Measurements from ENCODE around the gene TMEM135.
"Not testable (repeated sequence)": the region's sequence is repeated elsewhere in the genome, so short reads cannot be mapped to it uniquely, and the experiment has no call there.

Gene TMEM135

DNA sequence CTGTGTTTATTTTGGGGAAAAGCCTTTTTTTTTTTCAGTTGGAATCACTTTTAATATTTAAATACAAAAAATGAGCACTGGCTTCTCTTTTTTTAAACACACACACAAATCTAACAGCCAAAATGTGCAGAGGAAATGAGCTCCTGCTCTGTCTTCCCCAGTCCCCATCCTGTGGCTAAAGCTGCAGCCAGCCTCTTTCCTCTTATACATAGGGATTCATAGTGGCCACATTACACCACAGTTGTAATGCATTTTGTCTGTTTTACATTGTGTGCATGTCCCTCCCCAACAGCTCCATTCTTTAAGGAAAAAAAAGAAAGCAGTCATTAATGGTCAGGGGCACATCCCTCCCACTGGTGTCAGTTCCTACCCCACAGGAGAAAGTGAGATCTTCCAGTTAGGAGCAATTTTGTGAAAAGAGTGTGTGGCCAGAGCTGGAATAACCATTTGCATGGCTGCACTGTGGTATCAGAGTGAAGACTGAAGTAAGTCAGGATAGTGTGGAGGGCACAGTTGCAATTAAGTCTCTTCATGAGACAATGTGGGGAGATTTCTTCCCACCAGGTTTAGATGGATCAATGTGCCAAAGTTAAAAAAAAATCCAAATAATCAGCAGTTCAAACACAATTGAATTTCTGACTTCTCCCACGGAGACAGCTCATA is 220.6 kb downstream of the TMEM135 start:
- no peak for DNase-seq (ENCODE audit: low read depth in 2 of 2)

DNA sequence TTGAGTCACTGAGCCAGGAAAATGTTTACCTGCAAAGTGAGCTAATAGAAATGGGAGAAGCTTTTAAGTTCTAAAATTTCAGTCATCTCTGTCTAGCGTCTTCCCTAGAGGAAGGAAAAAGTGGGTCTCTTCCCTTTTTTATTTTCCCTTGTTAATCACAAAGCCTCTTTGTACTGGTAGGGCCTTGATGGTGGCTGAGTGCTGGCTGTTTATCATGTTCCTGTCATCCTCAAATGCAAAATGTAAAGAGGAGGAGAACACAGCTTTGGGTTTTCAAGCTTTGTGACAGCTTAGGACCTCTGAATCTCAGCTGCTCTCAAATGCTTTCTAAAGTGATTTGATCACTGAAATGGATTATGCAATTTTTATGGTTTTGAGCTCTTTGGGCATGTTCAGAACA is 222.0 kb downstream of the TMEM135 start:
- DNase-seq (ENCODE audit: low read depth in 2 of 2), result no peak

DNA sequence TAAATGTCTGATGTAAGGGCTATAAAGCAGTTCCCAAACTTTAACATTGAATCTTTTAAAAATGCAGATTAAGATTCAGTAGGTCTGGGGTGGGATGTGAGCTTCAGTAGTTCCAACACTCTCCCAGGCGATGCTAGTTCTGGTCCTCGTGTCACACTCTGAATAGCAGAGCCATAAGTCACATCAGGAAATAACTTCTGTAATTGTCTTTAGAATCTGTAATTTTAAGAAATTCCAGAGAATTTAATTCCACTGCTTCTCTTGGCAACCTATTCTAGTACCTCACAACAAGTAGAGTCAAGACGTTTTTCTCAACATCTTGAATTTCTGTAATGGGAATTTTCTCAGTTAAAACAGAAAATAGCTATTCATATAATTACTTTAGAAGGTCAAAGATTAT is 223.1 kb downstream of the TMEM135 start:
- DNase-seq (ENCODE audit: low read depth in 2 of 2), result no peak

DNA sequence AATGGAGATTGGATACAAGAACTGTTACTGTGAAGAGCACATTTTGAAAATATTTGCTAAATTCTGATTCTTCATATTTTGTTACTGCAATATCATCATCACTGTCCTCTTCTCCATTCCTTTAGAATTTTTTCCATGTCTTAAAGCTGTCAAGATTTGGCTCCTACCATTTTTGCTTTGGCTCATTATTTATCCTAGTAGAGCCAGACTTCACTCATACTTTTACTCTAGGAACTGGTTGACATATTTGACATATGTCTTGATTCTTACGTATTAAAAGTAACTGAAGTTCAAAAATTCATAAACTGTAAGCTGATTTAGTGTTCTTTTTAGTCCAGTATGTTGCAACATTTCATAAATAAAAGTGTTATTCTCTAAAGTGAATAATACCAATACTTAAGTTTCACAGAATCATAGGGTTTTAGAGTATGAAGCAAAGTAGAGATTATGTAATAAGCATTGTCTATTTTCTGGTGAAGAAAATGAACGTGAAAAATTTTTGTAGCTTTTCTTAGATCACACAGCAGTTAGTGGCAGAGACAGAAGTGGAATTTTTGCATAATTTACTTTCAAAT is 225.6 kb downstream of the TMEM135 start:
- DNase-seq (ENCODE audit: low read depth in 2 of 2), result no peak

DNA sequence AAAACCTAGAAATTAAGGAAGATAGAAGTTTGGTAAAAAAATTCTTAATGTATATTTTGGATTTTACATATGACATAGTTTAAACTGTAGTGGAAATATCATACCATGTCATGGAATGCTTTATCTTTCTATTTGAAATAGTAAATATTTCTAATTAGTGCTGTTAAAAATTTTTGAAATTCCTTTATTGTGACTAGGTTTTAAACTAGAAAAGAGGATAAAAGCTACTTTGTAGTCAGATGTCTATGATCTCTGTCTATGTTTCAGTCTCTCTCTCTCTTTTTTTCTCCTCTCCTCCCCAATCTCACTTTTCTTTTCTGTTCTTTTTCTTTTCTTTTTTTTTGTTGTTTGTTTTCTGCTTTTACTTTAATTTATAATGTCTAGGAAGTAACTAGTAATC is 226.2 kb downstream of the TMEM135 start:
- no peak for DNase-seq (ENCODE audit: low read depth in 2 of 2)

DNA sequence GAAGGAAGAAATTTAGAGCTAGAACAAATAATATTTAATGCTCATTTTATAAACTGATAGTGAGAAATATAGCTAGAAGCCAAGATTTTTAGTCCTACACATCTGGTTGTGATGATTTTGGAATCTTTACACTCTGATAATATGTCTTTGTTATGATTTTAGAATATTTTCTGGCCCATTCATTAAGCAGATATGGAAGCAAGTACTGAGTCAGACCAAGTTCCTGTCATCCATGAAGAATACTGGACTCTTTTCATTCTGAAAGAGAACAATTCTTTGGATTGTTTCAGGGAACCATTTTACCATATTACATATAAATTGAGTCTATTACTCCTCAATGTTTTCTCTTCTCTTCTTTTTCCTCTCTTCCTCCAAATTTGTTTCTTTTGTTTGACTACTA is 227.4 kb downstream of the TMEM135 start:
- no peak for DNase-seq (ENCODE audit: low read depth in 2 of 2)

DNA sequence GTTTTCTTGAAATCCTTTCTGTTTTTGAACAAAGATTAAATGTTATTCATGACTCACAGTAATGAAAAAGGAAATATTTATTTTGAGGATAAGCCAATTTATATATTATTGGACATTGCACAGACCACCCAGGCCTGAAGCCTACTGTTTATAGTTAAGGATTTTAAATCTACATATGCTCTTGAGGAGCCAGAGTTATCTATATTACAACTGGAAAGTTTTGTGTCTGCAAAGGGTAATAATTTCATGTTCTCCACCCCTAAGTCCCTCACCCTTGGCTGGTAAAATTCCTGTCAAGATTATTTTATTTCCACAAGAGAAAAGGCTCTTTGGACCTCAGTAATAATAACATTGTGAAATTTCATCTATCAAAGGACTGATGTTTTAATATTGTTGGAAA is 228.2 kb downstream of the TMEM135 start:
- DNase-seq (ENCODE audit: low read depth in 2 of 2), result no peak

DNA sequence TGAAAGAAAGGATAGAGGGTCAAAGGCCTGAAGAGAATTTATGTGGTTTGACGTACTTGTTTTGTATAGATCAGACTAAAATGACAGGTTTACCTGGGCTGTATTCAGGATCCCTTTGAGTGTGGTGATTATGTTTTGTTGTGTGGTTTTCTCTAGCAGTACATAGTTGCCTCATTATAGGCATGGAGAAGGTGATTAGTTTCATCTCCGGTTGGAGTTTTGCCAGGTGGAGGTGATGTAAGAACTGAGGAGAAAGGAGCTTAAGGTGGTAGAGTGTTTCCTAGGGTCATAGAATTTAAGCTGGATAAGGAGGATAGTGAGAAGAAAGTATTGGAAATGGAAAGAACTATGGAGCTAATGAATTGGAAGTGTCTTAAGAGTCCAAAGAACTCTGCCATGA is 229.0 kb downstream of the TMEM135 start:
- DNase-seq (ENCODE audit: low read depth in 2 of 2), result no peak

DNA sequence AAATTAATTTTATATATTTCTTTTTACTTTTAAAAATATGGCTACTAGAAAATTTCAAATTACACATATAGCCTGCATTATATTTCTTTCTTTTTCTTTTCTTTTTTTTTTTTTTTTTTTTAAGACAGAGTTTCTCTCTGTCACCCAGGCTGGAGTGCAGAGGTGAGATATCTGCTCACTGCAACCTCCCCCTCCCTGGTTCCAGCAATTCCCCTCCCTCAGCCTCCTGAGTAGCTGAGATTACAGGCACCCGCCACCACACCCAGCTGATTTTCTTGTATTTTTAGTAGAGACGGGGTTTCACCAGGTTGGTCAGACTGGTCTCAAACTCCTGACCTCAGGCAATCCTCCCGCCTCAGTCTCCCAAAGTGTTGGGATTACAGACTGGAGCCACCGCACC is 234.2 kb downstream of the TMEM135 start:
- DNase-seq (ENCODE audit: low read depth in 2 of 2), result not testable (repeated sequence)

DNA sequence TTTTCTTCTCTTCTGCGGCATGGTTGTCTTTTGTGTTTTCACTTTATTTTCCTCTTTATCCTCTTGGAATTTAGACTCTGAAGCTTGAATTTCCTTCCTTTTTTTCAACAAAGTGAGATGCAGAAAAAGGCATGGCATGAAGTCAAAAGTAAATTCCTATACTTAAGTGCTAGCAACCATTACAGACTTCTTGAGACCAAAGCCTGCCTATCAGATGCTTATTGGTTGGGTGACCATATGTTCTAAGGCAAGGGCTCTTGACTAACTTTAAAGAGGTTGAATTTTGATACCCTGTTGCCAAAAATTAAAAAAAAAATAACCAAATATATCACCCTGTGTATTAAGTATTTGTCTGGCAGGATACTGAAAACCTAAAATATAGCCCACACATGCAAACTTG is 237.4 kb downstream of the TMEM135 start:
- DNase-seq (ENCODE audit: low read depth in 2 of 2), result no peak

DNA sequence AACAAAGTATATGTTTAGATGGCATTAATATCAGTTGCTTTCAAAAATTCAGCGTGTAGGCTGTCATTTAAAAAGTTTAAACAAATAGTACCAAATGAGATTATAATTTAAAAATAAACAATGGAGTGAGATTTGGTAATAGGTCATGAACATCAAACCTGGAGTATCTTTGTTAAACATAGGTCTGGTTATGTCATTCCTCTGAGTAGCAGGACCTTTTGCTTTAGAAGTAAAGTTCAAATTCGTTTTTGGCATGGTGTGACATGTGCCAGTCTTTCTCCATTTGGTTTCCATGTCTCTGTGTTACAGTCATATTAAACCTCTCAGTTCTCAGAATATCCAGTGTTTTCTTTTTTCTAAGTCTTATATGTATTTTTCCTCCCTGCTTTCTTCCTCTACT is 242.4 kb downstream of the TMEM135 start:
- DNase-seq (ENCODE audit: low read depth in 2 of 2), result no peak

DNA sequence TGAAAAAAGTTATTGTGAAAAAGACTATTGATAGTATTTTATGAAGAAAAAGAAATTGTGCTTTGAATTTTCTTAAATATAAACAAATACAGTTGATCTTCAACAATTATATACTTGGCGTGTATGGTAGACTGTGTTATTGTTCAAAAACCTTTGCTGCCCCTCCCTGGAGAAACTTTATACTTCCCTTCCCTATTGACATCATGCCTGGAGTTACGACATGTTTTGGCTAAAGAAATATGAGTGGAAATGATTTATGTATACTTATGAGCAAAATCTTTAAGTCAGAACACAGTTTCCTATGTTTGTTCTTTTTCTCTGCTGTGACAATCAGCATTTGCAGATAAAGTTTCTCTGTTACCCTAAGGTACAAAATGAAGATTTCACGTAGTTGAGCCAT is 243.8 kb downstream of the TMEM135 start:
- DNase-seq (ENCODE audit: low read depth in 2 of 2), result no peak

DNA sequence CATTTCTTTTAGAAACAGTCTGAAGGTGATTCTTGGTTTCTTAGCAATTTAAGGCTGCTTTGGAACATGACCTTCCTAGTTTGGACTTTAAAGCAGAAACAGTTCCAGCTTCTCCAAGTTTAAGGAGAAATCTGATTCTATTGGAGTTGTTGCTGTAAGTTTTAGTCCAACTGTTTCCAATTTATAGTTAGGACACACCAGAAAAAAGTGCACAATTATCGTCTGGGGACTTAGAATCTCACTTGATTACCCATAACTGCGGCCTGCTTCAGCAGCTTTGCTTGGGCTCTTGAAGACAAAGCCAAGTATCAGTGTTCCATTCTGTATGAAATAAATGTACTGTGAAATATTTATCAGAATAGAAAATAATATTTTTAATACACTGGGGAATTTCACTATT is 246.6 kb downstream of the TMEM135 start:
- DNase-seq (ENCODE audit: low read depth in 2 of 2), result no peak

DNA sequence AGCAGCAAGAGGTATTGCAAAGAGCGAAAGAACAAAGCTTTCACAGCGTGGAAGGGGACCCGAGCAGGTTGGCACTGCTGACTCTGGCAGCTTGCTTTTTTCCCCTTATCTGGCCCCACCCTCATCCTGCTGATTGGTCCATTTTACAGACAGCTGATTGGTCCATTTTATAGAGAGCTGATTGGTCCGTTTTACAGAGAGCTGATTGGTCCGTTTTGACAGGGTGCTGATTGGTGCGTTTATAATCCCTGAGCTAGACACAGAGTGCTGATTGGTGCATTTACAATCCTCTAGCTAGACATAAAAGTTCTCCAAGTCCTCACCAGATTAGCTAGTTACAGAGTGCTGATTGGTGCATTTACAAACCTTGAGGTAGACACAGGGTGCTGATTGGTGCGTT is 247.9 kb downstream of the TMEM135 start:
- not testable (repeated sequence) for DNase-seq (ENCODE audit: low read depth in 2 of 2)

DNA sequence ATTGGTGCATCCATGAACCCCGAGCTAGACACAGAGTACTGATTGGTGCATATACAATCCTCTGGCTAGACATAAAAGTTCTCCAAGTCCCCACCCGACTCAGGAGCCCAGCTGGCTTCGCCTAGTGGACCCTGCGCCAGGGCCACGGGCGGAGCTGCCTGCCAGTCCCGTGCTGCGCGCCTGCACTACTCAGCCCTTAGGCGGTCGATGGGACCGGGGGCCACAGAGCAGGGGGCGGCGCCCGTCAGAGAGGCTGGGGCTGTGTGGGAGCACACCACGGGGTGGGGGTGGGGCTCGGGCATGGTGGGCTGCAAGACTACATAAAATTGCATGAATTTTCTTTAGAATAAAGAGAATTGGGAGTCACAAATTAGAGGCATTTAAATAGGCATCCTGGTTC is 248.6 kb downstream of the TMEM135 start:
- DNase-seq (ENCODE audit: low read depth in 2 of 2), result no peak

DNA sequence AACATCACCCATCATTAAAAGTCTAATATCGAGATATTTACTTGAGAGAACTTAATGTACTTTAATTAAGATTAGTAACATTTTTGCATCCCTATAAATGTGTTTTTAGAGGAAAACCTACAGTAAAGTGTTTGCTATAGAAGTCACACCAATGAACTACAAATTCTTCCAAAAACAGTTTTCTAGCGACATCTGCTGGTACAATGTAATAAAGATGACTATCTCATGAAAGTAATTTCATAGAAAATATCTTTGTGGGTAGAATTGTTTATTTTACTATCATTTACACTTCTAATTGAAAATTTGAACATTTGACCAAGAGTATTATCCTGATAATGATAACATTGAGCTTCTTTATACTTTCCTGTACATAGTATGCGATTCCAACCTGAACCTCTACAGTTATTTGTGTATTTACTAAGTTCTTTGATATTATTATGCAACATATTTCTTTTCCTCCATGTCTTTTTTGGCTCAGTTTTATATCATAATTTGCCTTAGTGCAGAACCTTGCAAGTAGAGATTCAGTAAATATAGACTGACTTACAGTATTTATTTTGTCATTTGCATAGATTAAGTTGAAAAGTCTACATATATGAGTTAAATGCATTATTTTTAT is 252.7 kb downstream of the TMEM135 start:
- no peak for DNase-seq (ENCODE audit: low read depth in 2 of 2)

DNA sequence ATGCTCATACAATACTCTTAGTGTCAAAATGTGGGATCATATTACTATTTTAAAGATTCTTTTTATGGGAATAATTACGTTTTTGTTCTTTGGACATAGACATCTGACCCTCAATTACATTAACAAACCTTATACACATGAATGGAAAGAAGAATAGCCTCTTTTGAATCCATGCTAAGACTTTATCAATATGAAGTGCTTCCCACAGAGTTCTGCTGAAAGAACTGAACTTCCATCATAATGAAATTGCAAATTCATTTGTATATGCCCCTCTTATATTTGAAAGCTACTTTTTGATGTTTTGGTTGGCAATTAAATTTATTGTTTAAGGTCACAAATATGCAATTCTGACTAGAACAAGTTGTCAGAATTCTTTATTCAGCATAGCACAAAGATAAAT is 254.9 kb downstream of the TMEM135 start:
- DNase-seq (ENCODE audit: low read depth in 2 of 2), result no peak

DNA sequence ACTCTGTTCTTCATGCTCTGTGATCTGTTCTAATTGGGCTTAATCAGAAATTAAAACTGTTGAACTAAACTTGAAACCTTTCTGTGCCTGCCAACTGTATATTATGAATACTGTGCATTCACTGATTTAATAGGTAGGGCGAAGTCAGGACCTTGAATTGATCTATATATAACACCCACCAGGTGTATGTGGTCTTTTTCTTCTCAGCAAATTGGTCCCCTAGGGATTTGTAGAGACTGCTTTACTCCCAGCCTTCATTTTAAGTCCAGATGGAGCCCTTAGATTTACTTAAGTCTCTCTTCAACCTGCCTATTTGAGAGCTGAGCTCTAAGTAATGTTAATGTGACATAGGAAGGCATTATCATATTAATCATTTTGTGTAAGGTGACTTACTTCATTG is 257.5 kb downstream of the TMEM135 start:
- no peak for DNase-seq (ENCODE audit: low read depth in 2 of 2)

DNA sequence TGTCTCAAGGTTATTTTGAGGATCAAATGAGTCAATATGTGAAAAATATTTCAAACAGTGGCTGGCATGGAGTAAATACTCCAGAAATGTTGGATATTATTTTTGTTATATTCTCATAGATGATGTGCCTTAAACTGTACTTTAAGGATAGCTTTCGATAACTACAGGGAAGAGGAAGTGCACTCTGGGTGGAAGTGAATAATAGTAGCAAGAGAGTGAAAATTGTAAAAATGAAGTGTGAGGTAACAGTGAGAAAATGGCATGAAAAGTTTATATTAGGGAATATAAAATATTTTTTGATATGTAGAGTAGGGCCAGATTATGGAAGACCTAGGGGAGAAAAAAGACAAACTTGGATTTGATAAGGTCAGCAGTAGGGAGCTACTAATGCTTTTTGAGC is 258.9 kb downstream of the TMEM135 start:
- DNase-seq (ENCODE audit: low read depth in 2 of 2), result no peak

DNA sequence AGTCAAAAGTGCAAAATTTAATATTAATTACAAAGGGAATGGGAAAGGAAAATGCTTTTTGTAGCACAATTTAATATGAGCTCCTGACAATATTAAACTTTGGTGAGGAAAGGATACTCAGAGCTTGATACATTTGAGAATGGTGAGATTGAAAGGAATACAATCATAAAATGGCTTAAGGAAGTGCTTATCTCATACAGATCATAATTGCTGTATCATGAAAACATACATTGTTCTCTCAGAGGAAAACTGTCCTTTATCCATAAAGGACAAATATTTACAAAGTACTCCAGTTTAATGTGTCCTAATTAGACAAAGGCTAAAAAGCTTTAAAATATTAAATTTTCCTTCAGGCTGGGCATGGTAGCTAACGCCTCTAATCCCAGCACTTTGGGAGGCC is 260.4 kb downstream of the TMEM135 start:
- DNase-seq (ENCODE audit: low read depth in 2 of 2), result no peak

DNA sequence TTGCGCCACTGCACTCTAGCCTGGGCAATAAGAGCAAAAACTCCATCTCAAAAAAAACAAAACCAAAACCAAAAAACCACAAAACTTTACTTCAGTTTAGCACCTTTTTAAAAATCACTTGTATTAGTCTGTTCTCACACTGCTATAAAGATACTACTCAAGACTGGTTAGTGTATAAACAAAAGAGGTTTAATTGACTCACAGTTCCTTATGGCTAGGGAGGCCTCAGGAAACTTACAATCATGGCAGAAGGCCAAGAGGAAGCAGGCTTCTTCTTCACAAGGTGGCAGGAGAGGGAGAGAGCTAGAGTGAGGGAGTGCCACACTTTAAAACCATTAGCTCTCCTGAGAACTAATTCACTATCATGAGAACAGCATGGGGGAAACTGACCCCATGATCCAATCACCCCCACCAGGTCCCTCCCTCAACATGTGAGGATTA is 261.3 kb downstream of the TMEM135 start:
- no peak for DNase-seq (ENCODE audit: low read depth in 2 of 2)

DNA sequence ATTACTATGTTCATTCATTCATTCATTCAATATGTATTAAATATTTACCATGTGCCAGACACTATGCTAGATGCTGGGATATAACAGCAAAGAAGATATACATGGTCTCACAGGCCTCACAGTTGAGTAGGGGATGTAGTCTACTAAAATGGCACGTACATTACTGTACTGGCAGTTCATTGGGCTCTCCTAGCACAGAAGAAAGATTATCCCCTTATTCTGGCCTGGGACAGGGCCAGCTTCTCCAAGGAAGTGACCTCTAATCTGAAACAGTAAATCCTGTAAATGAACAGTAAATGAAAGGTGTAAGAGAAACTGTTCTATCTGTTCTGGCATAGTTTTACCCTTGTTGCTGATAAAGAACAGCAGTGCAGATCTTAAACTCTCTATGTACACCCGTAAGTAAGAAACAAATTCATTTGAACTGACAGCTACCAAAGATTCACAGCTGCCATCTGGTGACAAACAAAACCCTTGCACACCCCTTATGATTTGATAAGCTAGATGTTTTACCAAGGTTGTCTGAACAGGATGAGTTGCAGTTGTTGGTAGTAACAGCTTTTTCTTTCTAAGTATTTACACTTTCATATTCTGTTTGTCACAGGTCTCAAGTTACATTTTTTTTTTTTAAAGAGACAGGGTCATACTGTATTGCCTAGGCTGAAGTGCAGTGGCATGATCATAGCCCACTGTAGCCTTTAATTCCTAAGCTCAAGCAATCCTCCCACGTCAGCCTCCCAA is 263.1 kb downstream of the TMEM135 start:
- no peak for DNase-seq (ENCODE audit: low read depth in 2 of 2)

All from stimulated activated CD8-positive, alpha-beta memory T cell treated with anti-CD3 and anti-CD28 coated beads, Interleukin-15, amount 100 ng/mL, for 48 hours (primary cell).